ENCODE measurements around the gene COL4A6. TPM values are rescaled to one million over a fixed set of nuclear protein-coding genes. Genes with fewer than 3 reads are reported as not detected.

Gene COL4A6
- total RNA-seq, 1 experiment from 2014 or later, result 2.4 TPM

GRCh38 chrX:108224727-108225621 lies 213.2 kb downstream of the COL4A6 start:
- no peaks in the 10 kb centered on the region for H3K9me2 ChIP-seq (ENCODE audit: insufficient read depth)
- no peaks in the 10 kb centered on the region for H4K20me1 ChIP-seq (ENCODE audit: insufficient read depth)
- peak; percentile 59; the same call in 1 of the 2 replicates for ATAC-seq
- DNase-seq (ENCODE audit: low read depth, low spot score), result peak; percentile 10
- no peak overlapping the region for H3K9ac ChIP-seq (ENCODE audit: low read length)
- ChIA-PET CTCF (interaction anchor here (0.6 to 1.6 kb wide), 15 partner anchors 9 to 1160 kb away, joined by 3 to 8 read pairs (median 4); no protein-coding TSS in a partner anchor), POLR2A (no interaction called here), RAD21 (ENCODE audit: low non-redundant PET in 1 of 2, low total read pairs in 2 of 2, uncharacterized antibody in 2 of 2, unreplicated experiment in 2 of 2) (no interaction called here)
- no peak overlapping the region for H3K4me2 ChIP-seq (ENCODE audit: low read length)
- H3K27me3 ChIP-seq (ENCODE audit: insufficient read depth, low read length), result no peaks in the 10 kb centered on the region
- H3K79me2 ChIP-seq (ENCODE audit: insufficient read depth, low read length), result no peaks in the 10 kb centered on the region
- no peaks in the 10 kb centered on the region for H3K9me3 ChIP-seq (ENCODE audit: control insufficient read depth in 1 of 2, insufficient read depth in 1 of 2, low read depth in 1 of 2, low read length in 2 of 2)
- H3K27ac ChIP-seq (ENCODE audit: low read depth, low read length), result no peak overlapping the region
- intact Hi-C loops (cut with micrococcal nuclease), result loop anchor here (1.0 kb wide), 1 partner anchor 312 kb away; no protein-coding TSS in a partner anchor
- no peak overlapping the region for H2AFZ ChIP-seq (ENCODE audit: low read depth, low read length, poor library complexity, severe bottlenecking)
- no peaks in the 10 kb centered on the region for H3K4me1 ChIP-seq (ENCODE audit: control insufficient read depth in 1 of 2, insufficient read depth in 2 of 2, low read length in 2 of 2)
- no peak overlapping the region for H3K4me3 ChIP-seq (replicated peaks in 1 of 2; ENCODE audit: low read depth in 1 of 2, low read length in 2 of 2)
- no TSS peak for BruUV-seq (replicated peaks)
- H3K36me3 ChIP-seq (ENCODE audit: control insufficient read depth in 1 of 2, insufficient read depth in 2 of 2, low read length in 2 of 2), result no peaks in the 10 kb centered on the region
- no peak for TF ChIP-seq YY1 (IDR thresholded peaks at IDR 0.05; ENCODE audit: extremely low read depth, insufficient replicate concordance, low read depth, low read length)
- TF ChIP-seq RAD21 (IDR thresholded peaks at IDR 0.05; ENCODE audit: low read depth), result peak; percentile 64
- peak; percentile 39 to 67 (median 45); a peak in 5 of 6 replicates for TF ChIP-seq CTCF (IDR thresholded peaks at IDR 0.05 in 2 of 3, conservative IDR thresholded peaks at IDR 0.05 in 1 of 3; ENCODE audit: borderline replicate concordance in 1 of 3, insufficient read depth in 1 of 3, low read depth in 2 of 3, low read length in 2 of 3)

GRCh38 chrX:108224218-108224617 lies 214.0 kb downstream of the COL4A6 start:
- Histone ChIP-seq H3K27ac (ENCODE audit: low read depth, low read length) (no peak overlapping the region), H3K79me2 (ENCODE audit: insufficient read depth, low read length) (no peaks in the 10 kb centered on the region), H3K9me2 (ENCODE audit: insufficient read depth) (no peaks in the 10 kb centered on the region), H3K4me2 (ENCODE audit: low read length) (no peak overlapping the region), H3K4me3 (replicated peaks in 1 of 2; ENCODE audit: low read depth in 1 of 2, low read length in 2 of 2) (no peak overlapping the region), H3K4me1 (ENCODE audit: control insufficient read depth in 1 of 2, insufficient read depth in 2 of 2, low read length in 2 of 2) (no peaks in the 10 kb centered on the region), H3K9ac (ENCODE audit: low read length) (no peak overlapping the region), H2AFZ (ENCODE audit: low read depth, low read length, poor library complexity, severe bottlenecking) (no peak overlapping the region), H3K9me3 (ENCODE audit: control insufficient read depth in 1 of 2, insufficient read depth in 1 of 2, low read depth in 1 of 2, low read length in 2 of 2) (no peaks in the 10 kb centered on the region), H3K36me3 (ENCODE audit: control insufficient read depth in 1 of 2, insufficient read depth in 2 of 2, low read length in 2 of 2) (no peaks in the 10 kb centered on the region), H3K27me3 (ENCODE audit: insufficient read depth, low read length) (no peaks in the 10 kb centered on the region), H4K20me1 (ENCODE audit: insufficient read depth) (no peaks in the 10 kb centered on the region)
- ChIA-PET CTCF (interaction anchor here (0.6 to 1.6 kb wide), 12 partner anchors 9 to 1161 kb away, joined by 3 to 8 read pairs (median 4); no protein-coding TSS in a partner anchor), RAD21 (ENCODE audit: low non-redundant PET in 1 of 2, low total read pairs in 2 of 2, uncharacterized antibody in 2 of 2, unreplicated experiment in 2 of 2) (no interaction called here), POLR2A (no interaction called here)
- DNase-seq (ENCODE audit: low read depth, low spot score) (no peak), ATAC-seq (no peak)
- BruUV-seq (replicated peaks), result no TSS peak
- intact Hi-C loops (cut with micrococcal nuclease), result loop anchor here (1.0 kb wide), 1 partner anchor 313 kb away; no protein-coding TSS in a partner anchor
- TF ChIP-seq FOSL1 (IDR thresholded peaks at IDR 0.05; ENCODE audit: low read depth) (no peak), EGR1 (IDR thresholded peaks at IDR 0.05; ENCODE audit: low read depth) (no peak), ATF3 (IDR thresholded peaks at IDR 0.05) (no peak), CEBPB (IDR thresholded peaks at IDR 0.05; ENCODE audit: low read depth) (no peak), YY1 (IDR thresholded peaks at IDR 0.05; ENCODE audit: extremely low read depth, insufficient replicate concordance, low read depth, low read length) (no peak), CTCF (IDR thresholded peaks at IDR 0.05 in 2 of 3, conservative IDR thresholded peaks at IDR 0.05 in 1 of 3; ENCODE audit: borderline replicate concordance in 1 of 3, insufficient read depth in 1 of 3, low read depth in 2 of 3, low read length in 2 of 3) (no peak), POLR2A (IDR thresholded peaks at IDR 0.05; ENCODE audit: borderline replicate concordance, extremely low read depth, insufficient read depth, insufficient read length) (no peak), ZFX (IDR thresholded peaks at IDR 0.05) (no peak), ZBTB33 (IDR thresholded peaks at IDR 0.05; ENCODE audit: extremely low read depth, insufficient replicate concordance, low read length) (no peak)
